ENCODE measurements around the gene PTPN14. TPM values are rescaled to one million over a fixed set of nuclear protein-coding genes. Genes with fewer than 3 reads are reported as not detected.

Gene PTPN14
- total and polyA plus RNA-seq, 2 of the 8 experiments (the other 6 are each of a cell fraction or from before 2014, with no cell fraction given), result 14.4 to 93.6 TPM

GRCh38 chr1:214464445-214465287 lies 86.7 kb downstream of the PTPN14 start (continued):
- TF ChIP-seq, protein P1, sequence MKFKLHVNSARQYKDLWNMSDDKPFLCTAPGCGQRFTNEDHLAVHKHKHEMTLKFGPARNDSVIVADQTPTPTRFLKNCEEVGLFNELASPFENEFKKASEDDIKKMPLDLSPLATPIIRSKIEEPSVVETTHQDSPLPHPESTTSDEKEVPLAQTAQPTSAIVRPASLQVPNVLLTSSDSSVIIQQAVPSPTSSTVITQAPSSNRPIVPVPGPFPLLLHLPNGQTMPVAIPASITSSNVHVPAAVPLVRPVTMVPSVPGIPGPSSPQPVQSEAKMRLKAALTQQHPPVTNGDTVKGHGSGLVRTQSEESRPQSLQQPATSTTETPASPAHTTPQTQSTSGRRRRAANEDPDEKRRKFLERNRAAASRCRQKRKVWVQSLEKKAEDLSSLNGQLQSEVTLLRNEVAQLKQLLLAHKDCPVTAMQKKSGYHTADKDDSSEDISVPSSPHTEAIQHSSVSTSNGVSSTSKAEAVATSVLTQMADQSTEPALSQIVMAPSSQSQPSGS (IDR thresholded peaks at IDR 0.05; ENCODE audit: low read length), result no peak
- no peak for TF ChIP-seq TAF7 (optimal IDR thresholded peaks at IDR 0.05; ENCODE audit: borderline replicate concordance, low read depth, low read length)
- TF ChIP-seq CTCF (IDR thresholded peaks at IDR 0.05; ENCODE audit: control extremely low read depth in 1 of 3, insufficient read depth in 1 of 3, low read depth in 1 of 3, low read length in 3 of 3), result no peak
- no peak for TF ChIP-seq ASH2L (IDR thresholded peaks at IDR 0.05; ENCODE audit: low read length)
- no peak for TF ChIP-seq CHD1 (IDR thresholded peaks at IDR 0.05; ENCODE audit: low read depth, low read length)
- no peak for TF ChIP-seq KDM4A (IDR thresholded peaks at IDR 0.05; ENCODE audit: low read depth, low read length, severe bottlenecking)
